ENCODE data around the gene PSME1.
A peak's percentile ranks its signal among the peaks of the same experiment; 100 is the strongest.

PSME1 gene

GRCh38 chr14:24135834-24136683, at the start of gene PSME1:
Gene PSME1, plus strand, starts transcription at chr14:24136194. Its CDS starts 69 bp downstream, at chr14:24136263.
- DNase-seq: peak; percentile 95

GRCh38 chr14:24087004-24087403, 49.0 kb upstream of the PSME1 start:
- no peak for DNase-seq

GRCh38 chr14:24088095-24088494, 47.9 kb upstream of the PSME1 start:
- DNase-seq: no peak

- DNase-seq: no peak
These were observed 46.1 kb upstream of the PSME1 start for GRCh38 chr14:24089890-24090289.

GRCh38 chr14:24092110-24092504, 43.9 kb upstream of the PSME1 start:
- DNase-seq: no peak

GRCh38 chr14:24092505-24093206, 43.3 kb upstream of the PSME1 start:
- no peak for DNase-seq

- no peak for DNase-seq
These were observed 42.6 kb upstream of the PSME1 start for GRCh38 chr14:24093207-24093900.

- peak; percentile 74 for DNase-seq
These were observed 41.8 kb upstream of the PSME1 start, which contains the start of gene PCK2 for GRCh38 chr14:24093901-24094840. Gene PCK2, plus strand, starts transcription at chr14:24094311. Its CDS starts 95 bp downstream, at chr14:24094406.

GRCh38 chr14:24094841-24095270, 41.1 kb upstream of the PSME1 start:
- DNase-seq: no peak

- no peak for DNase-seq
These were observed 40.5 kb upstream of the PSME1 start for GRCh38 chr14:24095271-24096068.

- no peak for DNase-seq
These were observed 39.3 kb upstream of the PSME1 start for GRCh38 chr14:24096545-24097181.

- no peak for DNase-seq
These were observed 37.6 kb upstream of the PSME1 start for GRCh38 chr14:24098229-24098926.

- peak; percentile 37 for DNase-seq
These were observed 36.8 kb upstream of the PSME1 start for GRCh38 chr14:24098927-24099813.

GRCh38 chr14:24100197-24100981, 35.6 kb upstream of the PSME1 start:
- no peak for DNase-seq

GRCh38 chr14:24100982-24101494, 35.0 kb upstream of the PSME1 start:
- no peak for DNase-seq

- no peak for DNase-seq
These were observed 33.5 kb upstream of the PSME1 start for GRCh38 chr14:24102357-24103048.

GRCh38 chr14:24103451-24103850, 32.5 kb upstream of the PSME1 start:
- DNase-seq: no peak

Measured in COR-L47 (cell line).